Measurements from ENCODE around the gene ROPN1B.

DNA sequence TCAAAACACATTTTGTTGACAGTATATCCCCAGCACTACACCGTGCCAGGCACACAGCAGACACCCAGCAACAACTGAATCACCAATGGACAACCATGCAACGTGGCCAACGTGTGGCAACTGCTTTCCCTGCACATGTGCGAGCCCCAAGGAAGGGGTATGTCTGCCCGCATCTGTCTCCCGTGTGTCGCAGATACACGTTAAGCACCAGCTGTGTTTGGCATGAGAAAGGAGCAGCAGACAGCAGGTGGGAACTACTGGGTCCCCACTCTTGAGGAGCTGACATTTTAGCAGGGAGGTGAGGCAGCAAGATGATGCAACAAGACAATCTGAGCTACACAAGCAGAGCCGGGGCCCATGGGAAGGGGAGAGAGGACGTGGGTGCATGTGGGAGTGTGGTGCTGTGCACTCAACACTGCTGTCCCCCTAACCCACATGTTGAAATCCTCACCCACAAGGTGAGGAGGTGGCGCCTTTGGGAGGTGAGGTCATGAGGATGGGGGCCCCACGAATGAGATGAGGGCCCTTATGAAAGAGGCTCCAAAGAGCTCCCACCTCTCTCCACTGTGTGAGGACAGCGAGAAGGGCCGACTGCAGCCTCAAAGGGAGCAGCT is 56.2 kb downstream of the ROPN1B start:
- TF ChIP-seq, protein P1, sequence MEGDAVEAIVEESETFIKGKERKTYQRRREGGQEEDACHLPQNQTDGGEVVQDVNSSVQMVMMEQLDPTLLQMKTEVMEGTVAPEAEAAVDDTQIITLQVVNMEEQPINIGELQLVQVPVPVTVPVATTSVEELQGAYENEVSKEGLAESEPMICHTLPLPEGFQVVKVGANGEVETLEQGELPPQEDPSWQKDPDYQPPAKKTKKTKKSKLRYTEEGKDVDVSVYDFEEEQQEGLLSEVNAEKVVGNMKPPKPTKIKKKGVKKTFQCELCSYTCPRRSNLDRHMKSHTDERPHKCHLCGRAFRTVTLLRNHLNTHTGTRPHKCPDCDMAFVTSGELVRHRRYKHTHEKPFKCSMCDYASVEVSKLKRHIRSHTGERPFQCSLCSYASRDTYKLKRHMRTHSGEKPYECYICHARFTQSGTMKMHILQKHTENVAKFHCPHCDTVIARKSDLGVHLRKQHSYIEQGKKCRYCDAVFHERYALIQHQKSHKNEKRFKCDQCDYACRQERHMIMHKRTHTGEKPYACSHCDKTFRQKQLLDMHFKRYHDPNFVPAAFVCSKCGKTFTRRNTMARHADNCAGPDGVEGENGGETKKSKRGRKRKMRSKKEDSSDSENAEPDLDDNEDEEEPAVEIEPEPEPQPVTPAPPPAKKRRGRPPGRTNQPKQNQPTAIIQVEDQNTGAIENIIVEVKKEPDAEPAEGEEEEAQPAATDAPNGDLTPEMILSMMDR (IDR thresholded peaks at IDR 0.05; ENCODE audit: low read length): no peak
- no peak for TF ChIP-seq EZH2 (IDR thresholded peaks at IDR 0.05; ENCODE audit: borderline replicate concordance, low read length)

Measured in OCI-LY1 (cell line).